ENCODE measurements around the gene SPINK14.

The SPINK14 gene

GRCh38 chr5:148162038-148162437, 6.3 kb upstream of the SPINK14 start:
- TF ChIP-seq TAF1 (IDR thresholded peaks at IDR 0.05; ENCODE audit: borderline replicate concordance, low read depth, low read length) (no peak), POLR2AphosphoS5 (IDR thresholded peaks at IDR 0.05; ENCODE audit: low read depth, low read length) (no peak), POLR2A (IDR thresholded peaks at IDR 0.05; ENCODE audit: low read depth, low read length) (no peak)
- FAIRE-seq (no peak), DNase-seq (ENCODE audit: insufficient read length) (no peak)

- TF ChIP-seq POLR2A (IDR thresholded peaks at IDR 0.05; ENCODE audit: low read depth, low read length) = no peak
- no peak for TF ChIP-seq TAF1 (IDR thresholded peaks at IDR 0.05; ENCODE audit: borderline replicate concordance, low read depth, low read length)
- no peak for TF ChIP-seq POLR2AphosphoS5 (IDR thresholded peaks at IDR 0.05; ENCODE audit: low read depth, low read length)
- DNase-seq (ENCODE audit: insufficient read length) (no peak), FAIRE-seq (no peak)
Measured at GRCh38 chr5:148163345-148163744, 5.0 kb upstream of the SPINK14 start.

GRCh38 chr5:148166550-148167283, 1.6 kb upstream of the SPINK14 start:
- no peak for FAIRE-seq
- no peak for TF ChIP-seq TAF1 (IDR thresholded peaks at IDR 0.05; ENCODE audit: borderline replicate concordance, low read depth, low read length)
- TF ChIP-seq POLR2A (IDR thresholded peaks at IDR 0.05; ENCODE audit: low read depth, low read length) = no peak

GRCh38 chr5:148172377-148172776, 4.0 kb downstream of the SPINK14 start:
- FAIRE-seq (no peak), DNase-seq (ENCODE audit: insufficient read length) (no peak)
- TF ChIP-seq TAF1 (IDR thresholded peaks at IDR 0.05; ENCODE audit: borderline replicate concordance, low read depth, low read length) (no peak), POLR2AphosphoS5 (IDR thresholded peaks at IDR 0.05; ENCODE audit: low read depth, low read length) (no peak)

More at GRCh38 chr5:148166550-148167283, 1.6 kb upstream of the SPINK14 start:
- DNase-seq (ENCODE audit: insufficient read length) = no peak

- TF ChIP-seq POLR2A (IDR thresholded peaks at IDR 0.05; ENCODE audit: low read depth, low read length) (no peak), POLR2AphosphoS5 (IDR thresholded peaks at IDR 0.05; ENCODE audit: low read depth, low read length) (no peak), TAF1 (IDR thresholded peaks at IDR 0.05; ENCODE audit: borderline replicate concordance, low read depth, low read length) (no peak)
- DNase-seq (ENCODE audit: insufficient read length) = no peak
- FAIRE-seq = no peak
Measured at GRCh38 chr5:148176480-148176879, 8.1 kb downstream of the SPINK14 start.

GRCh38 chr5:148177207-148177606, 8.9 kb downstream of the SPINK14 start:
- DNase-seq (ENCODE audit: insufficient read length) (no peak), FAIRE-seq (no peak)
- TF ChIP-seq POLR2A (IDR thresholded peaks at IDR 0.05; ENCODE audit: low read depth, low read length) (no peak), POLR2AphosphoS5 (IDR thresholded peaks at IDR 0.05; ENCODE audit: low read depth, low read length) (no peak), TAF1 (IDR thresholded peaks at IDR 0.05; ENCODE audit: borderline replicate concordance, low read depth, low read length) (no peak)

- no peak for DNase-seq (ENCODE audit: insufficient read length)
- peak; percentile 74 for FAIRE-seq
- TF ChIP-seq POLR2AphosphoS5 (IDR thresholded peaks at IDR 0.05; ENCODE audit: low read depth, low read length) = no peak
- TF ChIP-seq TAF1 (IDR thresholded peaks at IDR 0.05; ENCODE audit: borderline replicate concordance, low read depth, low read length) = no peak
- TF ChIP-seq POLR2A (IDR thresholded peaks at IDR 0.05; ENCODE audit: low read depth, low read length) = no peak
Measured at GRCh38 chr5:148179234-148179824, 11.0 kb downstream of the SPINK14 start.

GRCh38 chr5:148186248-148187003, 18.1 kb downstream of the SPINK14 start:
- FAIRE-seq = no peak
- DNase-seq (ENCODE audit: insufficient read length) = no peak
- no peak for TF ChIP-seq TAF1 (IDR thresholded peaks at IDR 0.05; ENCODE audit: borderline replicate concordance, low read depth, low read length)
- TF ChIP-seq POLR2AphosphoS5 (IDR thresholded peaks at IDR 0.05; ENCODE audit: low read depth, low read length) = no peak
- no peak for TF ChIP-seq POLR2A (IDR thresholded peaks at IDR 0.05; ENCODE audit: low read depth, low read length)

- no peak for TF ChIP-seq POLR2A (IDR thresholded peaks at IDR 0.05; ENCODE audit: low read depth, low read length)
- TF ChIP-seq TAF1 (IDR thresholded peaks at IDR 0.05; ENCODE audit: borderline replicate concordance, low read depth, low read length) = no peak
- no peak for TF ChIP-seq POLR2AphosphoS5 (IDR thresholded peaks at IDR 0.05; ENCODE audit: low read depth, low read length)
- no peak for FAIRE-seq
- DNase-seq (ENCODE audit: insufficient read length) = no peak
Measured at GRCh38 chr5:148191010-148191409, 22.7 kb downstream of the SPINK14 start.

GRCh38 chr5:148193202-148193601, 24.9 kb downstream of the SPINK14 start:
- FAIRE-seq (no peak), DNase-seq (ENCODE audit: insufficient read length) (no peak)
- TF ChIP-seq POLR2AphosphoS5 (IDR thresholded peaks at IDR 0.05; ENCODE audit: low read depth, low read length) (no peak), TAF1 (IDR thresholded peaks at IDR 0.05; ENCODE audit: borderline replicate concordance, low read depth, low read length) (no peak), POLR2A (IDR thresholded peaks at IDR 0.05; ENCODE audit: low read depth, low read length) (no peak)

- DNase-seq (ENCODE audit: insufficient read length) = no peak
Measured at GRCh38 chr5:148201151-148201550, 32.8 kb downstream of the SPINK14 start.

More at GRCh38 chr5:148201151-148201550, 32.8 kb downstream of the SPINK14 start:
- no peak for FAIRE-seq
- no peak for TF ChIP-seq POLR2AphosphoS5 (IDR thresholded peaks at IDR 0.05; ENCODE audit: low read depth, low read length)
- no peak for TF ChIP-seq POLR2A (IDR thresholded peaks at IDR 0.05; ENCODE audit: low read depth, low read length)
- TF ChIP-seq TAF1 (IDR thresholded peaks at IDR 0.05; ENCODE audit: borderline replicate concordance, low read depth, low read length) = no peak
